CD4-positive, alpha-beta T cell (primary cell): ENCODE data around the gene SCUBE1. TPM values are rescaled to one million over a fixed set of nuclear protein-coding genes. Genes with fewer than 3 reads are reported as not detected.
A peak's percentile ranks its signal among the peaks of the same experiment; 100 is the strongest.

Source experiments
- ATAC-seq: fragments of 200-7000 bp; cut with Tn5 transposase; one replicate; pipeline ENCODE4 v1.10.0; 2022; ENCODE audit warnings: mild to moderate bottlenecking; ENCODE audit not compliant: poor library complexity
- CTCF ChIA-PET: fragments of 350-600 bp; sonication (Branson Sonifier 250); formaldehyde crosslinking; loops from one replicate; lab custom pipeline; 2021; ENCODE audit warnings: antibody characterized with exemption, inconsistent platforms; lab: Charles Lee
- POLR2A ChIA-PET: fragments of 350-600 bp; sonication (Branson Sonifier 250); formaldehyde crosslinking; loops from one replicate; lab custom pipeline; 2021; ENCODE audit warnings: antibody characterized with exemption, inconsistent platforms; lab: Charles Lee
- DNase-seq, 14 experiments: peaks; one replicate each; pipeline ENCODE4 v3.0.0-alpha.2; 2013 to 2020; ENCODE audit warnings: mixed read lengths in 2 of 14
- H3K27ac ChIP-seq, 2 donors: one replicate each; pipeline versions ENCODE4 v1.5.1 to v1.7.0; 2013; ENCODE audit warnings: low read length in 2 of 2, low read depth in 1 of 2, mild to moderate bottlenecking in 1 of 2
- H3K27me3 ChIP-seq, 2 experiments: 1 replicate in 1 of 2; 2 replicates in 1 of 2; pipeline versions ENCODE4 v1.6.1 to v1.7.0; 2013; ENCODE audit warnings: low read length in 2 of 2, control low read depth in 1 of 2, mild to moderate bottlenecking in 1 of 2, moderate library complexity in 1 of 2; ENCODE audit not compliant: insufficient read depth in 2 of 2, control insufficient read depth in 1 of 2
- H3K36me3 ChIP-seq: one replicate; pipeline ENCODE4 v1.6.1; 2013; ENCODE audit warnings: low read length, control low read depth; ENCODE audit not compliant: insufficient read depth
- H3K4me1 ChIP-seq: one replicate; pipeline ENCODE4 v1.6.1; 2013; ENCODE audit warnings: low read length, control low read depth; ENCODE audit not compliant: insufficient read depth
- H3K4me3 ChIP-seq: one replicate; pipeline ENCODE4 v1.5.1; 2013; ENCODE audit warnings: mild to moderate bottlenecking, low read length, moderate library complexity
- H3K9me3 ChIP-seq, 2 experiments: 1 replicate in 1 of 2; 2 replicates in 1 of 2; pipeline versions ENCODE4 v1.6.1 to v1.7.0; 2013; ENCODE audit warnings: low read length in 2 of 2, mild to moderate bottlenecking in 2 of 2, control low read depth in 1 of 2, moderate library complexity in 1 of 2; ENCODE audit not compliant: control insufficient read depth in 1 of 2, insufficient read depth in 1 of 2
- H3K27ac Mint-ChIP-seq: one replicate; pipeline ENCODE4 v1.8.0; 2020; ENCODE audit warnings: mixed read lengths
- H3K27me3 Mint-ChIP-seq: one replicate; pipeline ENCODE4 v1.8.0; 2021; ENCODE audit warnings: mixed read lengths
- H3K36me3 Mint-ChIP-seq: one replicate; pipeline ENCODE4 v1.8.0; 2021; ENCODE audit warnings: low read depth, mixed read lengths
- H3K4me1 Mint-ChIP-seq: one replicate; pipeline ENCODE4 v1.8.0; 2021; ENCODE audit warnings: low read depth, mixed read lengths
- H3K4me3 Mint-ChIP-seq: one replicate; pipeline ENCODE4 v1.8.0; 2020; ENCODE audit warnings: mild to moderate bottlenecking, mixed read lengths
- H3K9me3 Mint-ChIP-seq: one replicate; pipeline ENCODE4 v1.8.0; 2020; ENCODE audit warnings: mixed read lengths
- intact Hi-C, 2 experiments: fragments of 100-400 bp; cut with DNase I in 1 of 2; cut with micrococcal nuclease in 1 of 2; formaldehyde crosslinking; loops; one replicate each; pipeline versions ENCODE4 v1.15.1 to v1.9.0; 2023 to 2025; cut with DNase I, micrococcal nuclease
- total RNA-seq, 174 experiments: library from RNA in 2 of 174; stranded (reverse) in 2 of 174; gene quantifications; one replicate each; pipeline ENCODE4 v1.2.3 and lab custom pipeline; 2021 to 2026
- TF ChIP-seq, protein P1 (sequence below): fragments of 200-600 bp; IDR thresholded peaks from one replicate; pipeline ENCODE4 v1.8.0; 2022; ENCODE audit warnings: antibody characterized with exemption, mild to moderate bottlenecking

SCUBE1 gene
- total RNA-seq, 2 experiments from 2014 or later = not detected

DNA sequence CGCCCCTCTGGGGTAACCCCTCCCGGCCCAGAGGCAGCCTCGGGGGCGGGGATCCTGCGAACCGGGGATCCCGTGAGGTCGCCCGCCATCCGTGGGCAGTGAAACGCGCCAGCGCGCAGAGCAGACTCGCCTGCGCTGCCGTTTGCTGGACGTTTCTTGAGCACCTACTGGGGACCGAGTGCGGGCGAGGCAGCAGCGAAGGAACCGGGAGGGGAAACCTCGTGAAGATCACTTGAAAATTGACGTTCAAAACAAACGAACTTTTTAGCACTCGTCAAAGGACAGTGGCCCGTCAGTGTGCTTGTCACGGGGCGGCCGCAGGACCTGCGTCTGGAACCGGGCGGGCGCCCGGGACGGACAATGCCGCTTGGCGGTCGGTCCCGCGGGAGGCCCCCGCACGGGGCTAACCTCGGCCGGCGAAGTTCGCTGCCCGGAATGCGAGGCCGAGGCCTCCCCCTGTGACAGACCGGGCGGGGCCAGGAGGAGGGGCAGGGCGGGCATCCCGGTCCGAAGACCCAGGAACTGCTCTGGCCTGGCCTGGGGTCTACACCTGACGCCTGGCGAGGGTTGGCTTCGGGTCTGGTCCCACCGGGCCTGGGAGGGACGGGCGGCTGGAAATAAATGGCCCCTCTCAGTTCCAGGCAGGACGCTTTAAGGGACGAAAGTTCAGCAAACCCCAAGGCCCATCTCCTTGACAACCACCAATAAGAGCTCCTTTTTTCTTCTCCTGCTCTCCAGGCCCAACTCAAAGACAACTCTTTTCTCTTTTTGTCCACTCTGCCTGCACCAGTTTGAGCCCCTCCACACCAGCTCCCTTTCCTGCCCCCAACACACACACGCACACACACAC lies 723 bp upstream of the SCUBE1 start:
- Histone ChIP-seq H3K27me3 (peaks cover 36 to 38% of the 10 kb centered on the region in 2 experiments), H3K36me3 (no peaks in the 10 kb centered on the region), H3K27ac (no peak overlapping the region), H3K4me1 (peaks cover 21% of the 10 kb centered on the region), H3K9me3 (peaks cover 0 to 14% of the 10 kb centered on the region in 2 experiments), H3K4me3 (no peak overlapping the region)
- H3K9me3 Mint-ChIP-seq = no peaks in the 10 kb centered on the region
- ATAC-seq = no peak
- H3K36me3 Mint-ChIP-seq = no peaks in the 10 kb centered on the region
- CTCF ChIA-PET = no interaction called here
- H3K4me3 Mint-ChIP-seq = no peak overlapping the region
- POLR2A ChIA-PET = no interaction called here
- DNase-seq = peak in 1 of 14 experiments; percentile 34
- peaks cover 11% of the 10 kb centered on the region for H3K4me1 Mint-ChIP-seq
- H3K27ac Mint-ChIP-seq = no peak overlapping the region
- intact Hi-C loops = no loop called here
- TF ChIP-seq, protein P1, sequence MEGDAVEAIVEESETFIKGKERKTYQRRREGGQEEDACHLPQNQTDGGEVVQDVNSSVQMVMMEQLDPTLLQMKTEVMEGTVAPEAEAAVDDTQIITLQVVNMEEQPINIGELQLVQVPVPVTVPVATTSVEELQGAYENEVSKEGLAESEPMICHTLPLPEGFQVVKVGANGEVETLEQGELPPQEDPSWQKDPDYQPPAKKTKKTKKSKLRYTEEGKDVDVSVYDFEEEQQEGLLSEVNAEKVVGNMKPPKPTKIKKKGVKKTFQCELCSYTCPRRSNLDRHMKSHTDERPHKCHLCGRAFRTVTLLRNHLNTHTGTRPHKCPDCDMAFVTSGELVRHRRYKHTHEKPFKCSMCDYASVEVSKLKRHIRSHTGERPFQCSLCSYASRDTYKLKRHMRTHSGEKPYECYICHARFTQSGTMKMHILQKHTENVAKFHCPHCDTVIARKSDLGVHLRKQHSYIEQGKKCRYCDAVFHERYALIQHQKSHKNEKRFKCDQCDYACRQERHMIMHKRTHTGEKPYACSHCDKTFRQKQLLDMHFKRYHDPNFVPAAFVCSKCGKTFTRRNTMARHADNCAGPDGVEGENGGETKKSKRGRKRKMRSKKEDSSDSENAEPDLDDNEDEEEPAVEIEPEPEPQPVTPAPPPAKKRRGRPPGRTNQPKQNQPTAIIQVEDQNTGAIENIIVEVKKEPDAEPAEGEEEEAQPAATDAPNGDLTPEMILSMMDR = no peak
- peaks cover 72% of the 10 kb centered on the region for H3K27me3 Mint-ChIP-seq

DNA sequence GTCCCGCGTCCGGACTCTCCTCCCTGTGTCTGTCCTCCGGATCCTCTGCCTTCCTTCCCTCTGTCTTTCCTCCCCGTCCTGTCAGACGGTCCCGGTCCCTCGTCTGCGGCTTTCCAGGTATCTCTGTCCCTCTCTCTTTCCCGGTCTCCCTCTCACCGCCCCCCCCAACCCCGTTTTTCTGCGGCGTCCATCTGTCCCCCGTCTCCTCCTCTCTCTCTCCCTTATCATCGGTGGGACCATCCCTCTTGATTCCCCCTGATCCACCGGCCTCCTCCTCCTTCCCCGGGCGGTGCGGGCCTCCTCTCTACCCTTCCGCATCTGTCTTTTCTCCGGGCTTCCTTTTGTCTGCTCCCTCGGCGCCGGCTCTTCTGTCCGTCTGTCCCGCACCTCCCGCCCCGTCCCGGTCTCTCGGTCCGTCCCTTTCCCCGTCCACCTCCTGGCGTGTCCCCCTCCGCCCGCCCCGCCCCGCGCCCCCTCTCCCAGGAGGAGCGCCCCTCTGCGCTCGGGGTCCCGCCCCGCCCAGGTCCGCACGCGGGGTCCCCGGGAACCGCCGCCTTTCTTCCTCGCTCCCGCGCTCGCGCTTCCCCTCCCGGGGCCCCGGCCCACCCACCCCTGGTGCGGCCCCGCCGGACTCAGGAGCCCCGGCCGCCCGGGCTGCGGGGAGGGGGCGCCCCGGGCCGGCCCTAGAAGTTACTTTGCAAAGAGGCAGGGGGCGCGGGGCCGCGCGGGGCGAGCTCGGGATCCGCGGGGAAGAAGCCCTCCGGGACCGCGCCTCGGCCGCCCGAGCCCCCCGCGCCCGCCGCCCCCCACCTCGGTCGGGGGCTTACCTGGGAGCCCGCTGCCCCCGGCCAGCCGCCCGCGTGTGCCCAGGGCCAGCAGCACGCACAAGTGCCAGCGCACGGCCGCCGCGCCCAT lies 568 bp downstream of the SCUBE1 start:
- TF ChIP-seq, protein P1 = no peak
- Mint-ChIP-seq H3K36me3 (no peaks in the 10 kb centered on the region), H3K9me3 (no peaks in the 10 kb centered on the region), H3K4me1 (peaks cover 11% of the 10 kb centered on the region), H3K4me3 (peak overlapping the region; percentile 2), H3K27me3 (peaks cover 59% of the 10 kb centered on the region), H3K27ac (no peak overlapping the region)
- no peaks in the 10 kb centered on the region for H3K36me3 ChIP-seq
- intact Hi-C loops = no loop called here
- H3K4me1 ChIP-seq = peaks cover 21% of the 10 kb centered on the region
- POLR2A ChIA-PET = no interaction called here
- CTCF ChIA-PET = no interaction called here
- ATAC-seq (no peak), DNase-seq (no peak)
- peaks cover 0 to 14% of the 10 kb centered on the region in 2 experiments for H3K9me3 ChIP-seq
- H3K4me3 ChIP-seq = no peak overlapping the region
- peaks cover 32 to 38% of the 10 kb centered on the region in 2 experiments for H3K27me3 ChIP-seq
- no peak overlapping the region for H3K27ac ChIP-seq

DNA sequence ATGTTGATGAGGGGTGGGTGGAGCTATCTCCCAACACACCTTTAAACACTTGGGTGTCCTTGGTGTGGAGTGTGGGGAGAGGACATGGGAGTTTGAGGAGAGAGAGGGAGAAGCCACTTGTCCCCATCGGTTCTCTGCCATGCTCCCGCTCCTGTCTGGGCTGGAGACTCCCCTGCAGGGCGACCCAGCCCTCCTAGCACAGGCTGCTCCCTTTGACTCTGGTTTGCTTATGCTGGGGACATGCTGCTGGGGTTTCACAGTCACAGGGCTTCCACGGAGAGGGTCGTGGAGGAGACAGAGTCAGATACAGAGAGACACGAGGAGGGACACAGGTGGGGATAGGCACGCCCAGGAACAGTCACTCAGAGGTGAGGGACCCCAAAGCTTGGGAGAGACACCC lies 1.6 kb downstream of the SCUBE1 start:
- Histone ChIP-seq H3K9me3 (peaks cover 0 to 14% of the 10 kb centered on the region in 2 experiments), H3K4me1 (peaks cover 19% of the 10 kb centered on the region), H3K27me3 (peaks cover 32 to 38% of the 10 kb centered on the region in 2 experiments), H3K27ac (no peak overlapping the region), H3K36me3 (no peaks in the 10 kb centered on the region), H3K4me3 (no peak overlapping the region)
- Mint-ChIP-seq H3K4me1 (peaks cover 11% of the 10 kb centered on the region), H3K27ac (no peak overlapping the region), H3K36me3 (no peaks in the 10 kb centered on the region), H3K9me3 (no peaks in the 10 kb centered on the region), H3K4me3 (peak overlapping the region; percentile 66), H3K27me3 (peaks cover 53% of the 10 kb centered on the region)
- POLR2A ChIA-PET = no interaction called here
- ATAC-seq = no peak
- intact Hi-C loops = no loop called here
- no peak for DNase-seq
- CTCF ChIA-PET = no interaction called here
- TF ChIP-seq, protein P1 = no peak
